Measurements from ENCODE around the gene TSG101.

DNA sequence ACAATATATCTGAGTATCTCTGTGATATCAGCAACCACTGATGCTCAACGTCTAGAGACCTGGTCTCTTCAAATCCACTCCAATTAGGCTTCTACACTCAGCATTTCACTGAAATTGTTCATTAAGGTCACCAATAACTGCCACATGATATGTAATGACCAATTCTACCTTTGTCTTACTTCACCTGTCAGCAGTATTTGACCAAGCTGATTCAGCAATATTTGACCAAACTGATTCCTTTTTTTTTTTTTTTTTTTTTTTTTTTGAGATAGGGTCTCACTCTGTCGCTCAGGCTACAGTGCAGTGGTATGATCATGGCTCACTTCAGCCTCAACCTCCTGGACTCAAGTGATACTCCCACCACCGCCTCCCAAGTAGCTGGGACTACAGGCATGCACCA, 5.6 kb downstream of the TSG101 start:
- no peak for TF ChIP-seq EP300 (IDR thresholded peaks at IDR 0.05)
- no peak for TF ChIP-seq POLR2AphosphoS5 (IDR thresholded peaks at IDR 0.05)
- TF ChIP-seq POLR2A (IDR thresholded peaks at IDR 0.05), result no peak
